ENCODE data around the gene ARMC8.
"Not testable (repeated sequence)": the region's sequence is repeated elsewhere in the genome, so short reads cannot be mapped to it uniquely, and the experiment has no call there.

Gene ARMC8

GRCh38 chr3:138187296-138188012 is at the start of gene ARMC8:
Gene ARMC8, plus strand, starts transcription at chr3:138187301. Its CDS starts 254 bp downstream, at chr3:138187555.
- DNase-seq (ENCODE audit: low spot score) = no peak
- no peak for TF ChIP-seq CTCF (IDR thresholded peaks at IDR 0.05; ENCODE audit: extremely low read depth, missing control alignments)

- TF ChIP-seq CTCF (IDR thresholded peaks at IDR 0.05; ENCODE audit: extremely low read depth, missing control alignments) = no peak
- no peak for DNase-seq (ENCODE audit: low spot score)
Observed at GRCh38 chr3:138137861-138138260, 49.2 kb upstream of the ARMC8 start.

- DNase-seq (ENCODE audit: low spot score) = no peak
- TF ChIP-seq CTCF (IDR thresholded peaks at IDR 0.05; ENCODE audit: extremely low read depth, missing control alignments) = no peak
Observed at GRCh38 chr3:138139691-138140090, 47.4 kb upstream of the ARMC8 start.

- no peak for DNase-seq (ENCODE audit: low spot score)
- TF ChIP-seq CTCF (IDR thresholded peaks at IDR 0.05; ENCODE audit: extremely low read depth, missing control alignments) = no peak
Observed at GRCh38 chr3:138140940-138141339, 46.2 kb upstream of the ARMC8 start.

- DNase-seq (ENCODE audit: low spot score) = not testable (repeated sequence)
Observed at GRCh38 chr3:138142181-138142580, 44.9 kb upstream of the ARMC8 start.

GRCh38 chr3:138148503-138148902 is 38.6 kb upstream of the ARMC8 start:
- DNase-seq (ENCODE audit: low spot score) = no peak
- no peak for TF ChIP-seq CTCF (IDR thresholded peaks at IDR 0.05; ENCODE audit: extremely low read depth, missing control alignments)

GRCh38 chr3:138154534-138154933 is 32.6 kb upstream of the ARMC8 start:
- DNase-seq (ENCODE audit: low spot score) = no peak
- TF ChIP-seq CTCF (IDR thresholded peaks at IDR 0.05; ENCODE audit: extremely low read depth, missing control alignments) = no peak

GRCh38 chr3:138157743-138158142 is 29.4 kb upstream of the ARMC8 start:
- no peak for DNase-seq (ENCODE audit: low spot score)
- TF ChIP-seq CTCF (IDR thresholded peaks at IDR 0.05; ENCODE audit: extremely low read depth, missing control alignments) = no peak

Measured in GM20000 (cell line).